GM21423 (cell line): ENCODE results near the gene RSRC1.
"Not testable (repeated sequence)": the region's sequence is repeated elsewhere in the genome, so short reads cannot be mapped to it uniquely, and the experiment has no call there.

ENCODE experiments used
- ATAC-seq: cut with Tn5 transposase; IDR thresholded peaks from one replicate; pipeline ENCODE4 v1.9.1; 2021; ENCODE audit warnings: mild to moderate bottlenecking, moderate library complexity; ENCODE audit not compliant: unreplicated experiment

The RSRC1 gene

DNA sequence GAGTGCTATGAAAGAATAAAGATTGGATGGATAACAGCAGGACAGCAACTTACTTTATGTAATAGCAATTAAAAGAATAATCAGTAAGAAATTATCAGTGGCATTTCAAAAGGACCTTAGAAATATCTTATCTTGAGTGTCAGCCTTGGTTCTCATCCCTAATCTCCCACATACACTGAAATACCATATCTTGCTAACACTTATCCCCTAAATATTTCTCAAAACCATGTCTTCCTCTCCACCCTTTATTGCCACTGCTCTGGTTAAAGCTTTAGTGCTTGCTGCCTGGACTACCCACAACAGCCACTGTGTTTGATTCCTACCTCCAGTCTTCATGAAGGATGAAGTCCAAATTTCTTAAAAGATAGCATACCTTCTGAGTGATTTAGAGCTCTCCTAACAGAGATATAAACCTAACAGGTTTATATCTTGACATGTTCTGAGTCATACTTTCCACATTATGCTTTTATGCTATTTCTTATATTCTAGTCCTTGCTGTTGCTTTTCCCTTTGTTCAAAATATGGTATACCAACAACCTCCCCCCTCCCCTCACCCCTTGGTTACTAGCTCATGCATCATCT lies 202.8 kb downstream of the RSRC1 start:
- ATAC-seq, result no peak

DNA sequence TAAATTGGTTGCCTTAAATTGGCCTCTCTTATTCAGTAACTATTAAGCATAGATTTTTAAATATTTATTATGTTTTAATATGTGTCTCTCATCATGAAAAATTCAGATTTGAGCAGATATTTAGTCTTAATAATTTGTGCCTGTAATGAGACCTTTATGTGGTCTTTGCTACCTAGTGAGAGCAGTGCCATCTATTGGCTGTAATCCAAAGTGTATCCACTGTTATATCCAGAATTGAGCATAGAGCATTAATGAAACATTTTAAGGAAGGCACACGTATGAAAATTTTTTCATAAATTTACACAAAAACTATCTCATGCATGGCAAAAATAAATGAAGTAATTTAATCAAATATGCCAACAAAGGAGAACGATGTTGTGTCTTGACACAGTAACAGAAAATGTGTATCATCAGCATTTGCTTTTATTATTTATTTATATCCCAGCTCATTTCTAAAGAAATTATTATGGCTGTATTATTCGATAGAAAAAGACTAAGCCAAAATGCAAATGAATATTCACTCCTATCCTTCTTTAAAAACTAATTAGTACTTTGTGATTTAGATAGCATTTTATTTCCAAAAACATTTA lies 203.5 kb downstream of the RSRC1 start:
- peak; percentile 51 for ATAC-seq

DNA sequence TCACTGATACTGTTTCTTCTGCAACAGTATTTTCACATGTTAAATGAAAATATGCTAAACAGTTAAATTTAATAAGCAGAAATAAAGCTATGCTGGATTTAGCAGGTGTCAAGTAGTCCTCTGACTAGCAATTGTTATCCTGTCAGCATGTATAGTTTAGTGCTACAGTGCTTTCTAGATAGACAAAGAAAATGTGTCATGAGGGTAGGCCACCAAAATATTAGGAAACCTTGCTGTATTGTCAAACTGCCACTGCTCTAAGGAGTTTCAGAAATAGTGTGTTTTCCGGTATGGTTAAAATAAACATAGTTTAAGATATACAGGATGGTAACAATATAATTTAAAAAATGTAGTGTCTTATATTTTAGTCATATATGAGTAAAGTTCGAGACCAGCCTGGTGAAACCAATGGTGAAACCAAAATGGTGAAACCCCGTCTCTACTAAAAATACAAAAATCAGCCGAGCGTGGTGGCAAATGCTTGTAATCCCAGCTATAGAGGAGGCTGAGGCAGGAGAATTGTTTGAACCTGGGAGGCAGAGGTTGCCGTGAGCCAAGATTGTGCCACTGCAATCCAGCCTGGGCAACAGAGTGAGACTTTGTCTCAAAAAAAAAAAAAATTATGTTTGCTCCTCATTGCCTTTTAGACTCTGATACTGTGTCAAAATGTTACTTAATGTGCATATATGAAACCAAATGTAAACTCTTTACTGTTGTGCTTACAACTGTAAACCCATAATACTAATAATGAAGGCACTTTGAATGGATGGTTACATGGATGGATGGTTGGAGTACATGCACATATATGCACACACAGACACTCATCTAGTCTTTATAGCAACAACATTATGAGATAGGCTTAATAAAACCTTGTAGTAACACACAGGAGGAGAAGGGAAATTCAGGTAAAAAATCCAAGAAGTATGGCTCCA lies 204.8 kb downstream of the RSRC1 start:
- no peak for ATAC-seq

DNA sequence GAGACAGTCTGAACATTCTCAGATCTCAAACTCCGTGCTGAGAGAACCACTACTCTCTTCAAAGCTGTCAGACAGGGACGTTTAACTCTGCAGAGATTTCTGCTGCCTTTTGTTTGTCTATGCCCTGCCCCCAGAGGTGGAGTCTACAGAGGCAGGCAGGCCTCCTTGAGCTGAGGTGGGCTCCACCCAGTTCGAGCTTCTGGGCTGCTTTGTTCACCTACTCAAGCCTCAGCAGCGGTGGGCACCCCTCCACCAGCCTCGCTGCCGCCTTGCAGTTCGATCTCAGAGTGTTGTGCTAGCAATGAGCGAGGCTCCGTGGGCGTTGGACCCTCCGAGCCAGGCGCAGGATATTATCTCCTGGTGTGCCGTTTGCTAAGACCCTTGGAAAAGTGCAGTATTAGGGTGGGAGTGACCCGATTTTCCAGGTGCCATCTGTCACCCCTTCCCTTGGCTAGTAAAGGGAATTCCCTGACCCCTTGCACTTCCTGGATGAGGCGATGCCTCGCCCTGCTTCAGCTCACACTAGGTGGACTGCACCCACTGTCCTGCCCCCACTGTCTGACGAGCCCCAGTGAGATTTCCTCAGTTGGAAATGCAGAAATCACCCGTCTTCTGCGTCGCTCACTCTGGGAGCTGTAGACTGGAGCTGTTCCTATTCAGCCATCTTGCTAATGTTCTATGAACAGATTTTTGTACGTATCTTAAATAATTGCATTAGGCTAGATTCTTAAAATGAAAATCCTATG lies 220.0 kb downstream of the RSRC1 start:
- not testable (repeated sequence) for ATAC-seq

DNA sequence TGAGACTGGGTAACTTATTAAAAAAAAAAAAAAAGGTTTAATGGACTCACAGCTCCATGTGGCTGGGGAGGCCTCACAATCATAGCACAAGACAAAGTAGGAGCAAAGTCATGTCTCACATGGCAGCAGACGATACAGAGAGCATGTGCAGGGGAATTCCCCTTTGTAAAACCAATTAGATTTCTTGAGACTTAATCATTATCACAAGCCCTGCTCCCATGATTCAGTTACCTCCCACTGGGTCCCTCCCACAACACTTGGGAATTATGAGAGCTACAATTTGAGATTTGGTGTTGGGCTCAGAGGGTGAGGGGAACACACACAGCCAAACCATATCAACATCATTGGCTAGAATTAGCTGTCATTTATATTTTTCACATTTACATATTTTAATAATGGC lies 221.0 kb downstream of the RSRC1 start:
- no peak for ATAC-seq

DNA sequence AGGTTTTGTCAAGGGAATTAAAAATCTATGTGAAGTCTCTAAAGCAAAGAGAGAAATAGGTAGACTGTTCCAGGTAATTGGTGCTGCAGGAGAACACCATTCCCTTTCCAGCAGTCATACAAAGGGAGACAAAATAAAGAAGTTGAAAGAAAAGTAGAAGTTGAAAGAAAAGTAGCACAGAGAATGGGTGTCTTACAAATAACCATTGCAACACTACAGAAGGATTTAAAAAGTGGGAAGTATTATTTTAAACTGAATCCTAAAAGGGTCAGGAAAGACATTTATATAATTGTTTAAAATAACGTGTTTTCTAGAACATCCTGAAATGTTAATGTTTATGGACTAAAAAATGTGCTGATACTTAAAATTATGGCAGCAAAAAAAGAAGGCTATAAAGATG lies 223.8 kb downstream of the RSRC1 start:
- no peak for ATAC-seq

DNA sequence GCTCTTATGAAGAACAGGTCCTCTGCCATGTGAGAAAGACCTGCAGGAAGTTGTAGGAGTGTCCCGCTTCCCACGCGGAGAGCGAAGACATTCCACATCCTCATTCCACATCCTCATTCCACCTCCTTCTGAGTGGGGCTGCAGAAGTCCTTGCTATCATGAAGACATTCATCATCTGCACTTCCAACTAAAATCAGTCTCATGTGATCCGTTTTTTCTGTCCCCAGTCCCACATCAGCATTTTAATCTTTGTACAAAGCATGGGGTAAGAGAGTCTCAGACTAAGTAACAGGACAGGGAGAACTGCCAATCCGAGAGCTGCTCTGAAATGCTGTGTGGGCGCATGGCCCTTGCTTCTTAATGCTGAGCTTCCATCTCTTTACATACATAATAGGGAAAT lies 227.2 kb downstream of the RSRC1 start:
- ATAC-seq, result no peak

DNA sequence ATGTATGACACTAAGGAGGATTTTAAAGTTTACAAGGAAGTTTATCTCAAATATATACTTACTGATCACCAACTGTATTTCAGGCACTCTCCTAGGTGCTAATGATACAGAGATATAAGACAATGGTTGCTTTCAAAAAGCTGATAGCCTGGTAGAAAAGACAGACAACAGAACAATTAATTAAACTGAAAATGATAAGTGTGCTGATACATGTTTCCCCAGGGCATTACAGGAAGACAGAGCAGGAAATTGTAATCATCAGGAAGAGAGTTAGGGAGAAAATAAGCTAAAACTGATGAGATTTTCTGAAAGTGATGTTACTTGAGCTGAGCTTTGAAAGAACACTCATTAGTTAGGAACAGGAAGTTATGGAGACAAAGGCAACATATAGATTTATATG lies 229.7 kb downstream of the RSRC1 start:
- no peak for ATAC-seq

DNA sequence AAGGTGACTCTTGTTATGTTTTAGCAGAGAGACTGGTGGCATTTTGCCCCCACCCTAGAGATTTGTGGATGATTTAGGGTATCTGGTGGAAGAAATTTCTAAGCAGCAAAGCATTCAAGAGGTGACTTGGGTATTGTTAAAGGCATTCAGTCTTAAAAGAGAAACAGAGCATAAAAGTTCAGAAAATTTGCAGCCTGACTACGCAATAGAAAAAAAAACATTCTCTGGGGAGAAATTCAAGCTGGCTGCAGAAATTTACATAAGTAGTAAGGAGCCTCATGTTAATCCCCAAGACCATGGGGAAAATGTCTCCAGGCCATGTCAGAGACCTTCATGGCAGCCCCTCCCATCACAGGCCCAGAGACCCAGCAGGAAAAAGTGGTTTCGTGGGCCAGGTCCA lies 231.1 kb downstream of the RSRC1 start:
- not testable (repeated sequence) for ATAC-seq

DNA sequence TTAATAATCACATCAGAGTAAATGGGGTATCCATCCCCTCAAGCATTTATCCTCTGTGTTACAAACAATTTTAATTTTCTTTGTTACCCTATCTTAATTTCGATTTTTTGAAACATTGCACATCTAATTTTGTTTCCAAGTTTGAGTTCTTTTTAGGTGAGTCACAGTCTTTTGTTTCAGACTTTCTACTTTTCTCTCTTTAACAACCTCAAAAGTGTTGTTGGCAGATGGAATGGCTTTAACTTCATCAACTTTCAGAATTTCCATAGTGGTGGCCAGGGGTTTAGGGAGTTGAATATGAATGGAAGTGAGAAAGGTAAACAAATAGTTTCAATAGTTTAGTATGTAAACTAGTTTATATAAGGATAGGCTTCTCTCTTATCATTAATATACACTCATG lies 238.1 kb downstream of the RSRC1 start:
- ATAC-seq, result no peak

DNA sequence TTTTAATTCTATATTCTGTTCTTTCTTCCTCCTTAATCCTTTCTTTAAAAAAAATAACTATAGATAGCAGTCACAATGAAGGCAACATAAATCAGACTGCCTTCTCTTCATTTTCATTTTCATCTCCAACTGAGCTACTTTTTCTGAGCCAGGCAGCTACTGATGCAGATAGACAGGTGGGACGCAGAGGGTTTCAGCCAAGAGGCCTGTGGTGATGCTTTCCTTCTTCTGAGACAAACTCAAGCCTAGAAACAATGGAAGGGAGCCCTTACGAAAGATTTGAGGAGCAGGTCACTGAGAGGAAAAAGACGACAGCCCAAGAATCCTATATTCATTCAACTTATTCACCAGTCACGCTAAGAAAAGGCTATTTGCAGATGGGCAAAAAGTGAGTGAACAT lies 241.1 kb downstream of the RSRC1 start:
- ATAC-seq, result no peak

DNA sequence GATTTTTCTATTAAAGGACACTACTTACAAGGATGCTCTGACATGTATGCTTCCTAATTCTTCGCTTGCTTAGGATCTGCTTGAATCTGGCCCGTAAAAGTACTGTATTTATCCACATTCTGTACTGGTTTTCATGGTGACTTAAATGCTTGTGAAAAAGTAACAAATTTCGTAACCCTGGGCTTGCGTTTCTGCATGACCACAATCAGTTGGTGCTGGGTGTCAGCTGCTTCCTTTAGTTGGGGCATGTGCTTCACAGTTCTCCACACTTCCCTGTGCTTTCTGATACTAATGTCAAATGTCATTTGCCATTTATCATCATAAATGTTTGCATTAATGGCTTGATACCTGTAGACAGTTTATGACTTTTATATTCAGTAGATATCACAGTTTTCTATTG lies 242.7 kb downstream of the RSRC1 start:
- ATAC-seq, result peak; percentile 36

DNA sequence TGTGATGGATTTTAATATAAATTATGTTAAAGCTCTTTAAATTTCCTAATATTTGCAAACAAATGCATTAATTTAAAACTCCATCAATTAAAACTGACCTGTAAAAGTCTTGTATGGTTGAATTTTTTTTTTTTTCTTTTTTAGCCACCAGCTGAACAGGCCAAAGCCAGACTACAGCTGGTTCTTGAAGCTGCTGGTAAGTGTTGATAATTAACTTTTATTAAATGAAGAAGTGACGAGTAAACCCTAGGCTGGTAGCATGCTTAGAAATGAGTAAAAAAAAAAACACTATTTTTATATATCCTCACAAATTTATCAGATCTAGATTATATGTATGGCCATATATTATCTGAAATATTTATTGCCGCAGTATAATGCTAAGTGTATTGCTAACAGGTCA lies 244.8 kb downstream of the RSRC1 start:
- peak; percentile 61 for ATAC-seq

DNA sequence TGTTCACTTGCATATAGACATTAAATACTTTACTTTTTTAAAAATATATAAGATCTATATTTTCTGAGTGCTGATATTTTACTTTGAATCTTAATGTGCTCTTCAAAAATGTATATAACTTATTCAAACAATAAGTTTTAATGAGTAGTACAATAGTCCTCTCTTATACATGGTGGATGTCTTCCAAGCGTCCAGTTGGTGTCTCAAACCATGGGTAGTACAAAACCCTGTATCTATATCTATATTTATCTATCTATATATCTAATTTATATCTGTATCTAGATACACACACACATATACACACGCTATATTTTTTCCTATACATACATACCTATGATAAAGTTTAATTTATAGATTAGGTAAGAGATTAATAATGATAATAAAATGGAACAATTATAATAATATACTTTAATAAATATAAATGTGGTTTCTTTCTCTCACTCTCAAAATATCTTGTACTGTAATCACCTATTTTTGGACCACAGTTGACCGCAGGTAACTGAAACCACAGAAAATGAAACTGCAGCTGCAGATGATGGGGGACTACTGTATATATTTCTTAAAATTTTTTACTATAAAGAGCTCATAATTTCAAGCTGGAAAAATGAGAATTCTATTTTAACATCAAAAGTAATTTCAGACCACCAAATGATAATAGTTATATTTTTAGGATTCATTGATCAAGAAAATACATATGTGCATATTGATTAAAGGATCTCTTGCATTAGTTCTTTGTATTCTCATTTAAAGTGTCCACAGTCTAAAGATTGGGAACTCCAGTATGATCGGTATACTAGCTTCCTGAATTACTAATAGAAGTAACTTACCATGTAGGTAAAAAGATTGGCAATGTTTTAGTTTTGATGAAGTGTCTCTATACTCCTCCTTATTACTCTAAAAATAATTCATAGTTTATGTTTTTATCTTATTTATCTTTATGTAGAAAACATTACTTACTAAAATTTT lies 246.0 kb downstream of the RSRC1 start:
- peak; percentile 89 for ATAC-seq

DNA sequence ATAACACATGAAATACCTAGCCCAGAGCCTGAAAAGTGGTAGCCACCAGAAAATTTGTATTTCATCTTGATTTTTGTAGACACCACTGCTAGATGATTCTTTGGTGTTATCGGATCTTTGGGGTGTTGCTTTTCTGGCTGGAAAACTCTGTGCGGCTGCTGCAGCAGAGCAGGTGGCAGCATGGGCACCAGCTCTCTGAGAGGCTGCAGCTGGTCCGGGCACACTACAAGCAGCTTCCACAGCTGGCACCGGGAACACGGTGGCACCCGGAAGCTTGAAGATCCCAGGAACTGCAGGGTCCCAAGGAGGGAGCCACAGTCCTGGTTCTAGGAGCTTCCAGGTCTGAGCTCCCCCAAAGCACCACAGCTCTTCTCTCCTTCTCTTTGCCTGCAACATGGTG lies 249.4 kb downstream of the RSRC1 start:
- ATAC-seq, result no peak

DNA sequence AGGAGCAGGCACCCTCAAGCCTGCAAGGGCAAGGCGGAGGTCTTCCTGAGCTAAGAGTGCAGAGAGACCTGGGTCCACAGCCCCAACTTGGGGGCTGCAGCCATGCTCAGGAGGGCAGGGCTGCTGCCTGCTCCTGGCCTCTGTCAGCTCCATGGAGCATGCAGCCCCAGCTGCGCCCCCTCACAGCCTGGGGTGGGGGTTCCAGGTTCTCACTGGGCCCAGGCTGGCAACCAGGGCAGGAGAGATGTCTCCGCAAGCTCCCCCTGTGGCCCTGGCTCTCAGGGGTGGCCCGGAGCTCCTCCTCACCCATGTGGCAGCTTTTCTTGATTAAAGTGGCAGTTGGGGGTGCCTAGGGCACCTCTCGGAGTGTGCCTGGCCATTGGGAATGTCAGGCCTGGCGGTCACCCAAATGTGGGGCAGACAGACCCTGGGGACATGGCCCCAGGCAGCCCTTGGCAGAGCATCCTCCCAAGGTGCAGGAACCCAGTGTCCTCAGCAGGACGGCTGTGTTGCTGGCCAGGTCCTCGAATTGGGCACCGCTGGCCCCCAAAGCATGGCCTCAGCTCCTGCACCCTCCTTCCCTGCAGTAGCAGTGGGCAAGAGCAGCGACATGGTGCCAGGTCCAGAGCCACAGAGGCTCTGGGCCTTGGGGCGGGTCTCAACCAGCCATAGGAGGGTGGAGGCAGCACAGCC lies 251.0 kb downstream of the RSRC1 start:
- no peak for ATAC-seq

DNA sequence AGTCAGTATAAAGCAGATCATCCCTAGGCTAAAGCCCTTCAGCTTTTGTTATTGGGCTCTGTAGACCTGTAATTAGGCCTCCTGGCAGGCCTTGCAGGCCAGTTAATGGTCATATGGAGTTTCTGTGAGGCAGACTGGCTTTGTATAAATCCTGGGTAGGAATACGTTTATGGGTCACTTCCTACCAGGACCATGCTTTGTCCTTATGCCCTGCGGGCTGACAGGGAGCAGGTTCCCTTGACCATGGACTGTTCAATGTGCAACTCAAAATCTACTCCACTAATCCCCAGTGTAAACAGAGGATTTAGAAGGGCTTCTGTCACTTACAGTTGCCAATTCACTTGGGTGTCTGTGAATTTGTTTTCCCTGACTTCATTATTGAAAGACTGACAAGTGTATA lies 258.4 kb downstream of the RSRC1 start:
- no peak for ATAC-seq

DNA sequence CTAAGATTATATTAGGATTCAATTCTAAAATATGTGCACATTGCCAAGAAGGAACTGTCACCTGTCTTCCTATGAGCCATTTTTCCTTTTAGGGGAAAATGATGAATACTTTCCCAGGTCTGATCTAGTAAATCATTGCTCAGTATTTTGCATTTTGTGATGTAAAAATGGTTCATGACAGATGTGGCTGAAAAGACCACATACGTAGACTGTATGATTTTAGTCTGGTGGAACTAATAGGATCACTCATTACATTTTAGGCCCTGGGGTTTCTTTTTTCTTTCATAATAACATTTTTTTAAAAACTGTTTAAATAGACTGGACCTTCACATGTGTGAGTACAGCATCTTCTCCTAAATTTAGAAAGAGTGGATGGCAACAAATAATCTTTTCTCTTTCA lies 259.4 kb downstream of the RSRC1 start:
- ATAC-seq, result peak; percentile 79

DNA sequence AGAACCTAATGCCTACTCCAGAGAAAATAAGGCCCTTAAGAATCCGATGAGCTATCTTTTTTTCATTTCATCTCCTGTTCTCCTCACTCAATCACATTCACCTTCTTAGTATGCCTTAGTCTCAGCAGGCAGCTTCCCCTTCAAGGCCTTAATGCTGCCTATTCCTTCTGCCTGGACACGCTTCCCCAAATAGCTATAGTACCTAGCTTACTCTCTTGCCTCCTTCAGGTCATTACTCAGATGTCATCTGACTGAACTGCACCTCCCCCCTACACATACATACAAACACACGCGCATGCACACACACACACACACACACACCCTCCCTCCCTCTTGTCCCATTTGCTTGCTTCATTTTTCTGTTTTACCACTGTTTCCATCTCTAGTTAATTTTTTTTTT lies 269.6 kb downstream of the RSRC1 start:
- no peak for ATAC-seq
